SU-DHL-6 (cell line): Measurements from ENCODE around the gene MR1.

Experiments used
- H2AFZ ChIP-seq: fragments of 200-600 bp; sonication (generic); 2 replicates; pipeline ENCODE4 v1.6.1; 2014; ENCODE audit warnings: low read depth, mild to moderate bottlenecking, moderate library complexity, mixed read lengths, antibody characterized with exemption, low read length; ENCODE audit not compliant: severe bottlenecking
- H3F3A ChIP-seq: fragments of 200-600 bp; shearing (Covaris generic); 2 replicates; pipeline ENCODE4 v1.6.0; 2016; ENCODE audit warnings: antibody characterized with exemption, mild to moderate bottlenecking; ENCODE audit not compliant: insufficient read depth
- H3K27ac ChIP-seq: fragments of 200-600 bp; sonication (generic); 2 replicates; pipeline ENCODE4 v1.5.1; 2016; ENCODE audit warnings: low read depth, mild to moderate bottlenecking, low read length, moderate library complexity, mixed read lengths
- H3K27me3 ChIP-seq: fragments of 200-600 bp; sonication (generic), shearing (Covaris generic); 2 replicates; pipeline ENCODE4 v1.6.0; 2014; ENCODE audit warnings: mild to moderate bottlenecking, low read length
- H3K36me3 ChIP-seq: fragments of 200-600 bp; sonication (generic); 2 replicates; pipeline ENCODE4 v1.6.1; 2014; ENCODE audit warnings: mild to moderate bottlenecking, low read length, mixed read lengths
- H3K4me2 ChIP-seq: fragments of 300-600, 200-600 bp; shearing (Covaris generic), sonication (generic); 2 replicates; pipeline ENCODE4 v1.6.0; 2014; ENCODE audit warnings: low read length, low read depth, mild to moderate bottlenecking; ENCODE audit not compliant: poor library complexity, severe bottlenecking
- H3K4me3 ChIP-seq: fragments of 200-600 bp; sonication (generic); 2 replicates; pipeline ENCODE4 v1.5.1; 2014; ENCODE audit warnings: antibody characterized with exemption, low read length, mild to moderate bottlenecking, mixed read lengths; ENCODE audit not compliant: insufficient read depth, poor library complexity, severe bottlenecking
- H3K79me2 ChIP-seq: fragments of 200-600 bp; sonication (generic); 2 replicates; pipeline ENCODE4 v1.6.1; 2014; ENCODE audit warnings: mild to moderate bottlenecking, low read length, moderate library complexity; ENCODE audit not compliant: insufficient read depth
- H3K9ac ChIP-seq: fragments of 200-600 bp; sonication (generic); 2 replicates; pipeline ENCODE4 v1.7.0; 2014; ENCODE audit warnings: mild to moderate bottlenecking, low read length
- H3K9me2 ChIP-seq: fragments of 200-600 bp; sonication (generic); replicated peaks from 2 replicates; pipeline ENCODE4 v1.6.1; 2014; ENCODE audit warnings: low read length; ENCODE audit not compliant: insufficient read depth
- H3K9me3 ChIP-seq: fragments of 200-600 bp; sonication (generic); 2 replicates; pipeline ENCODE4 v1.6.1; 2014; ENCODE audit warnings: low read length, mixed read lengths; ENCODE audit not compliant: insufficient read depth
- H4K20me1 ChIP-seq: fragments of 200-600 bp; sonication (generic); 2 replicates; pipeline ENCODE4 v1.6.1; 2014; ENCODE audit warnings: low read depth, mild to moderate bottlenecking, antibody characterized with exemption, low read length, moderate library complexity, mixed read lengths
- EZH2phosphoT487 ChIP-seq: fragments of 200-600 bp; sonication (generic), shearing (Covaris generic); conservative IDR thresholded peaks from 2 replicates; pipeline ENCODE4 v1.6.1; 2018; ENCODE audit warnings: mild to moderate bottlenecking, antibody characterized with exemption, low read length, moderate library complexity, mixed read lengths
- TF ChIP-seq, protein P1 (sequence below): fragments of 200-600 bp; sonication (generic); IDR thresholded peaks from one replicate; pipeline ENCODE4 v1.5.1; 2017; ENCODE audit warnings: antibody characterized with exemption, mild to moderate bottlenecking, low read length, moderate library complexity; ENCODE audit not compliant: insufficient read depth, poor library complexity, severe bottlenecking

MR1 gene

GRCh38 chr1:181105134-181106021, 71.6 kb downstream of the MR1 start:
- H3K9me2 ChIP-seq = no peaks in the 10 kb centered on the region
- no peaks in the 10 kb centered on the region for H3K27me3 ChIP-seq
- H3K9ac ChIP-seq = peak overlapping the region; percentile 63
- no peaks in the 10 kb centered on the region for H3F3A ChIP-seq
- H3K36me3 ChIP-seq = no peaks in the 10 kb centered on the region
- no peak for TF ChIP-seq EZH2phosphoT487
- TF ChIP-seq, protein P1, sequence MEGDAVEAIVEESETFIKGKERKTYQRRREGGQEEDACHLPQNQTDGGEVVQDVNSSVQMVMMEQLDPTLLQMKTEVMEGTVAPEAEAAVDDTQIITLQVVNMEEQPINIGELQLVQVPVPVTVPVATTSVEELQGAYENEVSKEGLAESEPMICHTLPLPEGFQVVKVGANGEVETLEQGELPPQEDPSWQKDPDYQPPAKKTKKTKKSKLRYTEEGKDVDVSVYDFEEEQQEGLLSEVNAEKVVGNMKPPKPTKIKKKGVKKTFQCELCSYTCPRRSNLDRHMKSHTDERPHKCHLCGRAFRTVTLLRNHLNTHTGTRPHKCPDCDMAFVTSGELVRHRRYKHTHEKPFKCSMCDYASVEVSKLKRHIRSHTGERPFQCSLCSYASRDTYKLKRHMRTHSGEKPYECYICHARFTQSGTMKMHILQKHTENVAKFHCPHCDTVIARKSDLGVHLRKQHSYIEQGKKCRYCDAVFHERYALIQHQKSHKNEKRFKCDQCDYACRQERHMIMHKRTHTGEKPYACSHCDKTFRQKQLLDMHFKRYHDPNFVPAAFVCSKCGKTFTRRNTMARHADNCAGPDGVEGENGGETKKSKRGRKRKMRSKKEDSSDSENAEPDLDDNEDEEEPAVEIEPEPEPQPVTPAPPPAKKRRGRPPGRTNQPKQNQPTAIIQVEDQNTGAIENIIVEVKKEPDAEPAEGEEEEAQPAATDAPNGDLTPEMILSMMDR = no peak
- H2AFZ ChIP-seq = peak overlapping the region; percentile 81
- peak overlapping the region; percentile 63 for H3K4me3 ChIP-seq
- H4K20me1 ChIP-seq = no peaks in the 10 kb centered on the region
- no peak overlapping the region for H3K27ac ChIP-seq
- H3K9me3 ChIP-seq = no peaks in the 10 kb centered on the region
- H3K79me2 ChIP-seq = no peaks in the 10 kb centered on the region
- H3K4me2 ChIP-seq = peak overlapping the region; percentile 75

DNA sequence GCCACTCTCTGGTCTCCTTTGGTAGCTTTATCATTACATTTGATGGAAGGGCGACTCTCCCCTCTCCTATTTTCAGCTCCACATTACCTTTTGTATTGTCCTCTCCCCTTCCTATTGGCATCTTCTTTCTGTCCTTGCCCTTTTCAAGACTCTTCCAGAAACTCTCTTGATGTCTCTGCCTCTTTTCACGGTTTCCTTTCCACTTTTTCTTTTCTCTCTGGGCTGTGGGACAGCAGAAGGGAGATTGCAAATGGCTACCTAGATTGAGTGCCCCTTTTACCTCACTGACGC, 72.2 kb downstream of the MR1 start:
- H3K4me3 ChIP-seq = peak overlapping the region; percentile 53
- TF ChIP-seq, protein P1 = no peak
- no peak for TF ChIP-seq EZH2phosphoT487
- H3K4me2 ChIP-seq = peak overlapping the region; percentile 62
- no peaks in the 10 kb centered on the region for H4K20me1 ChIP-seq
- no peaks in the 10 kb centered on the region for H3K9me3 ChIP-seq
- H3K27me3 ChIP-seq = no peaks in the 10 kb centered on the region
- no peak overlapping the region for H3K27ac ChIP-seq
- H3K9me2 ChIP-seq = no peaks in the 10 kb centered on the region
- H3K9ac ChIP-seq = peak overlapping the region; percentile 22; the same call in 1 of the 2 replicates
- no peaks in the 10 kb centered on the region for H3F3A ChIP-seq
- peak overlapping the region; percentile 50 for H2AFZ ChIP-seq
- no peaks in the 10 kb centered on the region for H3K79me2 ChIP-seq
- no peaks in the 10 kb centered on the region for H3K36me3 ChIP-seq

GRCh38 chr1:181106479-181106878, 72.7 kb downstream of the MR1 start:
- Histone ChIP-seq H3K9ac (no peak overlapping the region), H3K9me2 (no peaks in the 10 kb centered on the region), H3K9me3 (no peaks in the 10 kb centered on the region), H3K27ac (no peak overlapping the region), H3F3A (no peaks in the 10 kb centered on the region), H3K4me2 (no peak overlapping the region), H3K27me3 (no peaks in the 10 kb centered on the region), H2AFZ (no peak overlapping the region), H3K36me3 (no peaks in the 10 kb centered on the region), H3K4me3 (no peak overlapping the region), H3K79me2 (no peaks in the 10 kb centered on the region), H4K20me1 (no peaks in the 10 kb centered on the region)
- no peak for TF ChIP-seq EZH2phosphoT487
- TF ChIP-seq, protein P1 = no peak
